HG03460 (cell line): ENCODE measurements around the gene KLHL29.
A peak's percentile ranks its signal among the peaks of the same experiment; 100 is the strongest.

Experiments
- ATAC-seq: cut with Tn5 transposase; IDR thresholded peaks from one replicate; pipeline ENCODE4 v1.9.1; 2021; ENCODE audit not compliant: unreplicated experiment

KLHL29 gene

GRCh38 chr2:23446916-23447315 is 61.9 kb downstream of the KLHL29 start:
- ATAC-seq = no peak

GRCh38 chr2:23447405-23447804 is 62.4 kb downstream of the KLHL29 start:
- no peak for ATAC-seq

GRCh38 chr2:23448906-23449305 is 63.9 kb downstream of the KLHL29 start:
- ATAC-seq = no peak

DNA sequence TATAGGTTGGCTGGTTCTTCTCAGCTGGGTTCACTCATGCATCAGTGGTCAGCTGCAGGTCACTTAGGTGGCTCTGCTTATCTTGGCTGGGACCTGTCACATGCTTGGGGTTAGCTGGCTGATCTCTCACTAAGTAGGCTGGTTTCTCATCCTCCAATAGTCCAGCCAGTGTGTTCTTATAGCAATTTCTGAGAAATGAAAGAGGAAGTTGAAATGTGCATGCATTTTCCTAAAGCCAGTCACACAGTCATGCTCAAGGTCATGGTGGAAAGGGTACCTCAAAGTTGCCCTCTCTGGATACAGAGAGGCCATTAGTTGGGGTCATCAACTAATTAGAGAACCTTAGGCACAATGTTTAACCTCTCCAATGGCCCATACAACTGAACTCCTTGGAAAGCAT is 64.4 kb downstream of the KLHL29 start:
- ATAC-seq = peak; percentile 78

DNA sequence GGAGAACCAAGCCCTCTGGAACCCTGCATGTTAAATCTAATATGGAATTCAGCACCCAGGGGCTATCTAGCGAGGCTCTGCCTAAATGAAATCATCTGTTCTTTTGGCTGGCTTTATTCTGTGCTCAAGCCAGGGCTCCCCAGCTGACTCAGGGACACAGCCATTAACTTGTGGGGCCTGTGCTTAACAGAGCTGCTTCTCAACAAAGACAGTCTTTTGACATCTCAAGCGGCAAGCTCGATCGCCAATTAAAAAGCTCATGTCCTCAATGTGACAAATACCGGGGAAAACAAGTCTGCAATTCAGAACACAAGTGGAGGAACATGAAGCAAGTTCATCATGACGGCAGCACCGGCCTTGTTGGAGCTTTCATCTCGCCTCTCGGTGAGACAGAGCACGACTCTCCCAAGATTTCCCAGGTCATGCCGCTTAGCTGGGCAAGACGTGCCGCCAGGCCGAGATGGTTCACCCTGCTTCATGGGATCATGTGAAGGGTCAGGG is 64.9 kb downstream of the KLHL29 start:
- no peak for ATAC-seq

GRCh38 chr2:23452372-23452771 is 67.4 kb downstream of the KLHL29 start:
- ATAC-seq = no peak

DNA sequence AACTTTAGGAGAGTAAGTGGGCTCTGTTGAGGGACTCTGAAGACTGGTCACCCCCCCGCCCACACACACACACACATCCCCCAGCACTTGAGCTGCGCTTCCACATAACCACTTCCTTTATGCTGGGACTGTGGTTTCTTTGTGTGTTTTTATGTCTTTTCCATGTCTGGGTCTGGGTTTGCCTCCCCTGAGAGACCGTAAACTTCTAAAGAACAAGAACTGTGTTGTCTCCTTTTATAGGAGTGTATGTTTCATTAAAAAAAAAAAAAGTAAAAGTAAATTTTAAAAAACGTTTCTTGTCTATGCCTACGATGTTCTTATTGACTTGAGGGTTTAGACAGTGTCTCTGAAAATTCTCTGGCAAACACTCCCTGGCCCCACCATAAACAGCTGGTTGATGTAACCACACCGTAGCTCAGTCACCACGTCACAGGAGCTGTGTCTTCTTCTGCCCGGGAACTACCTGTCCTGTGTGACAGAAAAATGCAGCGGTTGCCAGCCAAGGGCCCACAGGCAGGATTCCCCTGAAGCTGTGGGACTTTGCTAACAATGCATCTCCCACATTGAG is 68.0 kb downstream of the KLHL29 start:
- ATAC-seq = peak; percentile 51

DNA sequence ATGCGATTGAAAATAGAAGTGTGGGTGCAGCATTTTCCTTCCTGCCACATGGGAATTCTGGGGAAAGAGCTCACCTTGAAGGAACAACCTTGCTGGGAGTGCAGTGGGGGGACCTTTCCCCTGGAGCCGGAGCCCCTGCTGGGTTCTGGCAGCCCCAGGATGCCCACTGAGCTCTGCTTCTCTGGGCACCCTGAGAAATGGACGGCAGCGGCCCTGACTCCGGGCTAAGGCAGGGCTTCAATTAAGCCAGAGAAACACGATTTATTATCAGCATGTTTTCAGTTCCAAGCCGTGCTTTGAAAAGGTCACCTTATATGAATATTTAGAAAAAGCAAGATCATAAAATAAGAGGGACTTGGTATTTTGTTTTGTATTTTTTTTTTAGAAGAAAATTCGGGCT is 68.5 kb downstream of the KLHL29 start:
- no peak for ATAC-seq

- no peak for ATAC-seq
These were observed 69.0 kb downstream of the KLHL29 start for GRCh38 chr2:23453836-23454460.

DNA sequence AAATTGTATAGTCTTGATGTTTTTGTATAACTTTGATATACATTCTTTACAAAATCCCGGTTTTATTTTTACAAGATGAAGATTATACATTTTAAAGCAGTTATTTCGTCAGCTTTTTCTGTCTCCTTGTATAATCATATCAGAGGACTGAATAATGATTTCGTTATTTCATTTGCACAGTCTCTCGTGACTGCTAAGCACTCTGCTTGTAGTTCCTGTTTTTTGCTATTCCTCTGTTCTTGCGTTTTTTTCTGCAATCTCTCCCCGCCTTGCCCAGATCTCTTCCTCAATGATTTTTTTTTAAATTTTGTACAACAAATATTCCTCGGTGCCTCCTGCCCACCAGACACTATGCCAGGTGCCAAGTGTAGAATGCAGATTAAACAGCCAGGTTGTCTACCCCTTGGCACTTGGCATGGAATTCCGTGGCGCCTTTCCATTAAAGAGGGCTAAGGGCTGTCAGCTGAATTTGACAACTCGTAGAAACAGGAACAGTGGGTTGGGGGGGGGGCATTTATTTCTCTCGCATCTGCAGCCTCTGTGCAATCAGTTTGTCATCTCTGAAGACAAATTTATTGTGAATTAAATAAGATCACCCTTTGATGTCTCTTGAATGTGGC is 69.6 kb downstream of the KLHL29 start:
- no peak for ATAC-seq

GRCh38 chr2:23456396-23456795 is 71.4 kb downstream of the KLHL29 start:
- no peak for ATAC-seq

GRCh38 chr2:23456881-23457760 is 72.1 kb downstream of the KLHL29 start:
- ATAC-seq = no peak

DNA sequence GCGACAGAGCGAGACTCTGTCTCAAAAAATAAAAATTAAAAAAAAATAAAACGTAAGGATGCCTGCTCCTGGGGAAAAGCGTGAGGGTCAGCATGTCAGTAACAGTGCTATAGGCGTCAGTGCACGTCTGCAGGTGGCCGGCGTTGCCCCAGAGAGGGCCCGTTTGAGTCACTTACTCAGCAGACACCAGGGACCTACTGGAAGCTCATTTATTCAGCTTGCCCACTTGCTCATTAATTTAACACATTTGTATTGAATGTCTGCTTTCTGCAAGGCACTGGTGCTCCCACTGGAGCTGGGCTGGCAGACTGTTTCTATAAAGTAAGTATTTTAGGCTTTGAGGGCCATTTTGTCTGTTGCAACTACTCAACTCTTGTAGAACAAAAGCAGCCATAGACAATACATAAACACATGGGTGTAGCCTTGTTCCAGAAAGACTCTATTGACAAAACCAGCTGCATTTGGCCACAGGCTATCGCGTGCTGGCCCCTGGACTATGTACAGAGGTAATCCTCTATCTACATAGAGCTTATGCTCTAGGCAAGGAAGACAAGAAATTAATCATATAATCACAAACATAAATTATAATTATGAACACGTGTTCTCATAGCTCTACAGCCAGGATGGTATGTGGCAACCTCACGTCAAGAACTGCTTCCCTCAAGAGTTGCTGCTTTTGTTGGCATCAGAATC is 73.2 kb downstream of the KLHL29 start:
- ATAC-seq = no peak

DNA sequence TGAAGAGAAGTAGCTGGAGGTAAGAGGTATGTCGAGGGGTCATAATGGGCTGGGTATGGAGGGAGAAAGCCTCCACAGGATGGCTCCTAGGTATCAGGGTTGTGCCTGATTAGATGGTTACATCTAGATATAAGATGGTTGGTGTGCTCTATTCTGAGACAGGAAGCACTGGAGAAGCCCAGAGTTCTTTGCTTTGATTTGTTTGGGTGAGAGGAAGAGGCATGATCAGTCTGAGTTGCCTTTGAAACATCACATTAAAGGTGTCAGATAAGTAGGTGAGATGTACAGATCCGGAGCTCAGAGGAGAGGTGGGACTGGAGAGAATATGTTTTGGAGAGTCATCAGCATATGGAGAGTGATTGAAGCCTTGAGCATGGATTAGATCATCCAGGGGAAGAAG is 74.1 kb downstream of the KLHL29 start:
- no peak for ATAC-seq

DNA sequence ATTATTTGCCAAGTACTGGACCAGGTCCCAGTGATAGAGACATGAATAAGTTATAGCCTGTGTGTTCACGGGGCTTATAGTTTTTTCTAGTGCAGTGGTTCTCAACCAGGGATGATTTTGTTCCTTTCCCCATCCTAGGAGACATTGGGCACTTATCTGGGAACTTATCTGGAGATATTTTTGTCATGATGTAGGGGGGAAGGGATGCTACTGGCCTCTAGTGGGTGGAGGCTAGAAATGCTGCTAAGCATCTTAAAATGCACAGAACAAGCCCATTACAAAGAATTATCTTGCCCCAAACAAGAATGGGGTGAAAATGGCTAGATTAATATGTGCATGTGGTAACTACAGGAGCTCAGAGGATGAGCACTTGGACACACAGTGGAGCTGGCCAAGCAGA is 75.2 kb downstream of the KLHL29 start:
- no peak for ATAC-seq

DNA sequence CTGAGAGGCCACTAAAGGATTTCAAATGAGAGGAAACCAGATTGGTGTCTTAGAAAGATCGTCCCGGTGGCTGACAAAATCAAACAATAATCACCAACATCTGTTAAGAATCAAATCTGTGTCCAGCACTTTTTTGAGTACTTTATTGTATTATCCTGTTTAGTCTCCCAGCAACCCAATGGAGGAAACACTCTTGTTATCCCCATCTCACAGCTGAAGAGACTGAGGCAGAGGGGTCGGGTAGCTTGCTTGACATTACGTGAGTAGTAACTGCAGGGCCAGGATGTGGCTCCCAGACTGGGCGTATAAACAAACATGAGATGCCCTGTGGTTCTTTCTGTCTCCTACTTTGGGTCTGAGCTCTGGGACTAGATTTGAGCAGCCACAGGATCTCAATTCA is 76.0 kb downstream of the KLHL29 start:
- no peak for ATAC-seq

DNA sequence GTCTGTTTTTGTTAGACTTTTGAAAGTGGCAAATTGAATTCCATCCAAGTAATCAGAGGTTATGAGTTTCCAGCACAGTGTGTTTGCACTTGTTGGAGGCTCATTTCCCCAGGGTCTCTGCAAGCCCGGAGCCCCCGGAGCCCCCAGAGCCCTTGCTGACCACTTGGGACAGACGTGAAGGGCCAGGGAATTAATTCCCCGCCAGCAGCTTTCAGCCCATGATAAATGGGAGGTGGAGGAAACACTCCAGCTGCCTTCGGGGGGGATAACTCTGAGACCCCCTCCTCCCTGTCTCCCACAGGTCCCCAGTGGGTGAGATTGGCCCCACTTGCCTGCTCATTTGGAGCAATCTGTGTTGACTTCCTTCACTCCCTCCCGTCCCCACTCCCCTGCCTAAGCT is 79.2 kb downstream of the KLHL29 start:
- ATAC-seq = no peak

DNA sequence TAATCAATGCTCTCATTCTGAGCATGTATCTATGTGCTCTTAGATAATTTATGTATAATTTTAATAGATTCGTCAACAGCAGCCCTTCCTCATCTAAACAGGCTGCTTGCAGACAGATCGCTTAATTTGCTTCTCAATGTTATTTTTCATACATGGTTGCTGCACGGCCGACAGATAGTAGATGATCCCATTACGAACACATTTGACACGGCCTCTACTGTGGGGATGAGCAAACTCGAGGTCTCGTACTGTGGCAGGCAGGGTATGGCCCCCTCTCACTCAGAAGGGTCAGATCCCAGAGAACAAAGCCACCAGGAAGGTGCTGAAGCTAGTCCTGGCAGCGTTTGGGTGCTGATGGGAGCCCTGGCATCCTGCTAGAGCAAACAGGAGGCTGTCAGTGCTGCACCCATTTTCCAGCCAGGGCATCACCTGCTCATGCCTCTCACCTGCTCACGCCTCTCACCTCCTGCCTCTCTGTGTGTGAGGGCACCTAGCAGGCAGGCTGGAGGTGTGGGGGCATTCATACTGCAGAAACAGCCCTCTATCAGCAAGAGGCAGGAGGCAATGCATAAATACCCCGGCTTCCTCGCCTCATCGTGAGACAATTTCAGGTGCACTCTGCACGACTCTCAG is 80.0 kb downstream of the KLHL29 start:
- ATAC-seq = no peak

DNA sequence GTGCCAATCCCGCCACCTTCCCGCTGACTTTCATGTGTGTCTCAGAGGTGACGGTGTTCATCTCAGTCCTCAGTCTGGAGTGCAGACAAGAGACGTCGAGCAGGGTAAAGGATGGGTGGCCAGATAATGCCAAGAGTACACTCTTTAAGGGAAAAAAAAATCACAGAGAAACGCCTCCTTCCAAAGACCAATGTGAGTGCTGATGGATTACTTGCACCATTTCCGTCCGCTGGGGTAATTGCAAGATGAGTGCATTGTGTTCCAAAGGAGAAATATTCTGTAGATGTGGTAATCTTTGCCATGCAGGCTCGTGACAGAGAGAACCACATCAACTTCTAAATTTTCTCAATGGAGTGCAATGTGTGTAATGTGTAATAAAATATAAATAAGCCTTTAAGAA is 81.0 kb downstream of the KLHL29 start:
- no peak for ATAC-seq

- no peak for ATAC-seq
These were observed 82.6 kb downstream of the KLHL29 start for GRCh38 chr2:23467618-23468017.
